HL-60 (cell line): ENCODE measurements around the gene PRKAR2B.

ENCODE experiments used
- CTCF ChIP-seq: IDR thresholded peaks from one replicate; pipeline ENCODE4 v1.5.1; 2011; ENCODE audit warnings: low read length, control low read depth, inconsistent platforms; ENCODE audit not compliant: insufficient read depth
- GABPA ChIP-seq: IDR thresholded peaks from 2 replicates; pipeline ENCODE4 v1.6.1; 2012; ENCODE audit warnings: low read depth
- SPI1 ChIP-seq: IDR thresholded peaks from 2 replicates; pipeline ENCODE4 v1.6.1; 2012; ENCODE audit warnings: low read depth, mild to moderate bottlenecking, borderline replicate concordance

GRCh38 chr7:107128748-107129147, 84.2 kb downstream of the PRKAR2B start:
- no peak for TF ChIP-seq CTCF
- no peak for TF ChIP-seq GABPA
- no peak for TF ChIP-seq SPI1
